Right lobe of liver (tissue), 6 donors: ENCODE data around the gene NFATC1. TPM values are rescaled to one million over a fixed set of nuclear protein-coding genes. Genes with fewer than 3 reads are reported as not detected.

ENCODE experiments used
- ATAC-seq, 4 donors: fragments of 200-7000 bp; cut with Tn5 transposase; one replicate each; pipeline ENCODE4 v1.9.1; 2020; ENCODE audit warnings: mild to moderate bottlenecking in 4 of 4, moderate library complexity in 4 of 4
- DNase-seq, 3 donors: peaks; one replicate each; pipeline ENCODE4 v3.0.0-alpha.2; 2020
- H3K27ac ChIP-seq, 3 donors: fragments of 200-600 bp; one replicate each; pipeline ENCODE4 v1.8.0; 2022
- H3K27me3 ChIP-seq, 2 donors: fragments of 200-600 bp; one replicate each; pipeline ENCODE4 v1.8.0; 2022
- H3K36me3 ChIP-seq, 4 donors: fragments of 200-600 bp; sonication (generic) in 1 of 4; one replicate each; pipeline versions ENCODE4 v1.5.1 to v1.8.0; 2017 to 2022; ENCODE audit warnings: control low read depth in 1 of 4
- H3K4me1 ChIP-seq, 4 donors: fragments of 200-600 bp; sonication (generic) in 1 of 4; one replicate each; pipeline versions ENCODE4 v1.5.1 to v1.8.0; 2017 to 2022; ENCODE audit warnings: control low read depth in 1 of 4
- H3K4me3 ChIP-seq, 3 donors: fragments of 200-600 bp; one replicate each; pipeline ENCODE4 v1.8.0; 2022
- H3K9me3 ChIP-seq, 4 donors: fragments of 200-600 bp; sonication (generic) in 1 of 4; one replicate each; pipeline versions ENCODE4 v1.5.1 to v1.8.0; 2017 to 2022; ENCODE audit warnings: control low read depth in 1 of 4
- CTCF ChIP-seq, 4 donors: fragments of 200-600 bp in 3 of 4; fragments of 450-650 bp in 1 of 4; IDR thresholded peaks; one replicate each; pipeline versions ENCODE4 v1.5.1 to v1.8.0; 2016 to 2022; ENCODE audit warnings: antibody characterized with exemption in 4 of 4, mild to moderate bottlenecking in 2 of 4
- POLR2A ChIP-seq: fragments of 450-650 bp; IDR thresholded peaks from one replicate; pipeline ENCODE4 v1.6.1; 2017; ENCODE audit warnings: antibody characterized with exemption, mild to moderate bottlenecking
- WGBS: methylation state at CpG from one replicate; pipeline ENCODE4 v1.1.6; 2018; ENCODE audit warnings: low coverage, low lambda C conversion rate; ENCODE audit not compliant: insufficient coverage; ENCODE audit errors: missing lambda C conversion rate; 5-methylcytosine and 5-hydroxymethylcytosine counted together
- intact Hi-C, 2 donors: fragments of 100-400 bp; cut with DNase I; formaldehyde crosslinking; loops; one replicate each; pipeline versions ENCODE4 v1.11.2 to v1.14.1; 2022
- total RNA-seq, 6 experiments: library from RNA; depleted of rRNA in 2 of 6; stranded (reverse); fragments of >200 nt in 2 of 6; fragmentation: NEBNext Ultra II Directional in 3 of 6; extraction: Animal tissue kit (Norgen Biotek cat#: 25700) in 3 of 6; gene quantifications; one replicate each; pipeline versions ENCODE4 v1.1.0 to v1.2.4, GENCODE V29; 2016 to 2023
- donor health status: DM: no; HTN: yes; CAD: no.
- donor health status: DM: no; HTN: no; CAD: no.
- donor health status: DM: no; HTN: no; CAD: no.
- donor health status: DM: no; HTN: yes; CAD: no.
- donor health status: DM: no; HTN: yes; CAD: no.

The NFATC1 gene
- total RNA-seq, 6 experiments from 2014 or later: 1.00 to 4.3 (median 2.9) TPM

DNA sequence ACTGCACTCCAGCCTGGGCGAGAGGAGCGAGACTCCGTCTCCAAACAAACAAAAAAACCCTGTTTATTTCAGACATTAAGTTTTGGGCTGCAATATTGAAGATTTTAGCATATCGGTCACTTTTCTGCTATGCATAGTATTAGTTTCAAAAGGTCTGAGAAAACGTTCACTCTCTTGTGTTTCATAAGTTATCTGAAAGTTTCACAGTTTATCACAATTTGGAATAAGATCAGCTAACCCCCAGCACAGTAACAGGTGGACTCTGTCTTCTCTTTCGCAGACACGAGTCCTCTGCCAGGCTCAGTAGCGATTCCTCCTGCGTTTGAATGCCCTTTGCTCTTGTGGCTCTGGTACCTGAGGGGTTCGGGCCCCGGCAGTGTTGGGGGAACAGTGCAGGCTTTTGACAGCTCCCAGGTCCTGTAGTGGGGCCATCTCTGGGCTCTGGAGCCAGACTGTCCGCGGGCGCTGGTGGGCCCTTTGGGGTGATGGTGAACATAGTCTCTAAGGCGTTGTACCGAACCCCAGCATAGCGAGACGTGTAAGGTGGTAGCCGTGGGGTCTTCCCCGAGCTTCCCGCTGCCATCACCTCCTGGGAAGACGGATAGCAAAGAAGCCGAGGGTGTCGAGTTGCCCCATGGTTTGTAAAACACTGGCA is 20.4 kb downstream of the NFATC1 start:
- TF ChIP-seq CTCF (IDR thresholded peaks at IDR 0.05) (no peak), POLR2A (no peak)
- Histone ChIP-seq H3K4me3 (no peak overlapping the region), H3K27ac (no peak overlapping the region), H3K27me3 (no peaks in the 10 kb centered on the region), H3K9me3 (no peaks in the 10 kb centered on the region), H3K4me1 (no peaks in the 10 kb centered on the region), H3K36me3 (no peaks in the 10 kb centered on the region)
- DNase-seq: no peak
- 85% methylated on average over 6 of the region's 24 CpGs for WGBS
- no peak for ATAC-seq
- intact Hi-C loops: no loop called here

GRCh38 chr18:79416677-79417052 is 20.9 kb downstream of the NFATC1 start:
- Histone ChIP-seq H3K9me3 (no peaks in the 10 kb centered on the region), H3K36me3 (no peaks in the 10 kb centered on the region), H3K4me3 (no peak overlapping the region), H3K27ac (no peak overlapping the region), H3K4me1 (no peaks in the 10 kb centered on the region), H3K27me3 (no peaks in the 10 kb centered on the region)
- intact Hi-C loops: no loop called here
- TF ChIP-seq POLR2A (no peak), CTCF (IDR thresholded peaks at IDR 0.05) (no peak)
- 100% methylated on average over 6 of the region's 12 CpGs for WGBS
- DNase-seq (no peak), ATAC-seq (no peak)

GRCh38 chr18:79418236-79418635 is 22.5 kb downstream of the NFATC1 start:
- H3K4me1 ChIP-seq: no peaks in the 10 kb centered on the region
- intact Hi-C loops: no loop called here
- TF ChIP-seq POLR2A (no peak), CTCF (IDR thresholded peaks at IDR 0.05) (no peak)
- H3K4me3 ChIP-seq: no peak overlapping the region
- no peaks in the 10 kb centered on the region for H3K27me3 ChIP-seq
- no peak overlapping the region for H3K27ac ChIP-seq
- H3K36me3 ChIP-seq: no peaks in the 10 kb centered on the region
- no peak for DNase-seq
- WGBS: 84% methylated on average over 3 of the region's 19 CpGs
- ATAC-seq: no peak
- H3K9me3 ChIP-seq: no peaks in the 10 kb centered on the region

DNA sequence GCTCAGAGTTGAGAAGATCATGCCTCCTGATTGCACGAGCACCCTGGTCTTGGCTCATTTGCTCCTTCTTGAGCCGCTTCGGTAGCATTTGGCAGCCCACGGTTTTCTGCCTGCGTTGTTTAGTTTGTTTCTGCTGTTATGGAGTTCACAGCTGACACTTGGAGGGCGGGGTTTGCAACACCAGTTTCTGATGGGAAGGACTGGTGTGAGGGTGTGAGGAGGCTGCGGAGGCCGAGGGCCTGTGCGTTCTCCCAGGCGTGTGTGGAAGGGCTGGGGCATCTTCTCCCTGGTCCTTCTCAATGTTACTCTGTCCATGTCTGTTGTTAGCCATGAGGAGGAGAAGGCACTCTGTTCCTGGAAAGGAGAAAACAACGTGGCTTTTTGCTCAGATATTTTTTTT is 22.9 kb downstream of the NFATC1 start:
- 75% methylated on average over 7 of the region's 11 CpGs for WGBS
- DNase-seq (no peak), ATAC-seq (no peak)
- H3K27ac ChIP-seq: no peak overlapping the region
- H3K4me1 ChIP-seq: no peaks in the 10 kb centered on the region
- no peaks in the 10 kb centered on the region for H3K27me3 ChIP-seq
- no peaks in the 10 kb centered on the region for H3K36me3 ChIP-seq
- TF ChIP-seq POLR2A: no peak
- no peak for TF ChIP-seq CTCF (IDR thresholded peaks at IDR 0.05)
- H3K4me3 ChIP-seq: no peak overlapping the region
- intact Hi-C loops: no loop called here
- H3K9me3 ChIP-seq: no peaks in the 10 kb centered on the region
